Sigmoid colon (tissue), 7 donors: Measurements from ENCODE around the gene M6PR. TPM values are rescaled to one million over a fixed set of nuclear protein-coding genes. Genes with fewer than 3 reads are reported as not detected.

ENCODE experiments used
- DNase-seq: peaks from one replicate; pipeline ENCODE4 v3.0.0-alpha.2; 2019
- H3K27ac ChIP-seq, 4 donors: fragments of 200-600 bp; sonication (generic); one replicate each; pipeline ENCODE4 v1.5.1; 2016 to 2019; ENCODE audit warnings: mild to moderate bottlenecking in 1 of 4
- H3K27me3 ChIP-seq, 3 donors: fragments of 200-600 bp; sonication (generic); one replicate each; pipeline ENCODE4 v1.5.1; 2019; ENCODE audit warnings: mild to moderate bottlenecking in 1 of 3
- H3K36me3 ChIP-seq, 4 donors: fragments of 200-600 bp; sonication (generic); one replicate each; pipeline ENCODE4 v1.5.1; 2016 to 2019
- H3K4me1 ChIP-seq, 4 donors: fragments of 200-600 bp; sonication (generic); one replicate each; pipeline ENCODE4 v1.5.1; 2017 to 2019
- H3K4me3 ChIP-seq, 4 donors: fragments of 200-600 bp; sonication (generic); one replicate each; pipeline ENCODE4 v1.5.1; 2017 to 2019; ENCODE audit warnings: mild to moderate bottlenecking in 2 of 4, moderate library complexity in 1 of 4
- H3K9me3 ChIP-seq, 4 donors: fragments of 200-600 bp in 3 of 4; sonication (generic) in 3 of 4; one replicate each; pipeline versions ENCODE4 v1.5.1 to v1.6.1; 2013 to 2019
- CTCF ChIP-seq, 4 experiments: fragments of 450-650 bp in 3 of 4; fragments of 200-600 bp in 1 of 4; IDR thresholded peaks; one replicate each; pipeline ENCODE4 v1.5.1; 2016 to 2019; ENCODE audit warnings: antibody characterized with exemption in 4 of 4, mild to moderate bottlenecking in 3 of 4, moderate library complexity in 2 of 4
- EP300 ChIP-seq, 4 donors: sonication (generic); formaldehyde crosslinking; IDR thresholded peaks; one replicate each; pipeline ENCODE4 v1.6.1; 2017; ENCODE audit warnings: antibody characterized with exemption in 4 of 4
- POLR2A ChIP-seq, 2 donors: fragments of 450-650 bp; IDR thresholded peaks; one replicate each; pipeline ENCODE4 v1.6.1; 2016; ENCODE audit warnings: antibody characterized with exemption in 2 of 2, mild to moderate bottlenecking in 2 of 2, moderate library complexity in 2 of 2
- POLR2AphosphoS5 ChIP-seq, 4 donors: sonication (generic); formaldehyde crosslinking; IDR thresholded peaks; one replicate each; pipeline ENCODE4 v1.6.1; 2017; ENCODE audit warnings: antibody characterized with exemption in 4 of 4
- WGBS, 2 donors: extraction: QIAGEN DNeasy Blood & Tissue Kit; methylation state at CpG; one replicate each; pipeline ENCODE4 v1.1.7; 2013; 5-methylcytosine and 5-hydroxymethylcytosine counted together
- intact Hi-C: fragments of 100-400 bp; cut with DNase I; formaldehyde crosslinking; loops from one replicate; pipeline ENCODE4 v1.15.1; 2023
- polyA plus RNA-seq, 3 donors: library from polyadenylated mRNA; stranded (reverse); fragments of 200-250 nt; gene quantifications; one replicate each; pipeline ENCODE4 v1.2.3, GENCODE V29; 2013
- total RNA-seq, 4 donors: library from RNA; depleted of rRNA; stranded (reverse); fragments of >200 nt; gene quantifications; one replicate each; pipeline ENCODE4 v1.1.0, GENCODE V29; 2016
- donor health status: healthy with polysubstance abuse.
- donor health status: Bipolar disorder and iron deficiency.
- donor health status: healthy.

M6PR gene
- total and polyA plus RNA-seq, 7 donors = 18.0 to 97.0 (median 63.5) TPM

- Histone ChIP-seq H3K4me1 (no peaks in the 10 kb centered on the region), H3K27me3 (no peaks in the 10 kb centered on the region), H3K4me3 (no peak overlapping the region), H3K36me3 (no peaks in the 10 kb centered on the region), H3K27ac (no peak overlapping the region), H3K9me3 (peaks cover 0 to 13% (median 3%) of the 10 kb centered on the region in 4 donors)
- DNase-seq = no peak
- intact Hi-C loops = no loop called here
- WGBS, 2 donors = 87 to 91% methylated on average over 3 of the region's 3 CpGs
- no peak for TF ChIP-seq POLR2A (IDR thresholded peaks at IDR 0.05)
- TF ChIP-seq EP300 (IDR thresholded peaks at IDR 0.05) = no peak
- TF ChIP-seq CTCF (IDR thresholded peaks at IDR 0.05) = no peak
- TF ChIP-seq POLR2AphosphoS5 (IDR thresholded peaks at IDR 0.05) = no peak
These were observed 30.7 kb upstream of the M6PR start for GRCh38 chr12:8980137-8980536.

DNA sequence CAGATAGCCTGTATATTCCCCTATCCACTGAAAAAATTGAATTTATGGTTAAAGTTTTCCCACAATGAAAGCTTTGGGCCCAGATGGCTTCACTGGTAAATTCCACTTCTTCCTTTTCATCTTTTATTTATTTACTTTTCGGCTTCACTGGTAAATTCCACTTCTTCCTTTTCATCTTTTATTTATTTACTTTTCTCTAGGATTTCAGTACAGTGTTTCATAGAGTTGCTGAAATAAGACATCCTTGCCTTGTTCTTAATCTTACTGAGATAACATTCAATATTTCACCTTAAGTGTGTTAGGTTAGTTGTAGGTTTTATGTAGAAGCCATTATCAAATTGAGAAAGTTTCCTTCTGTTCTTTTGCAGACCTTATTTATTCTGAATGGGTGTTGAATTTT, 21.0 kb upstream of the M6PR start:
- intact Hi-C loops = no loop called here
- Histone ChIP-seq H3K4me1 (no peaks in the 10 kb centered on the region), H3K9me3 (peaks cover 0 to 11% (median 9%) of the 10 kb centered on the region in 4 donors), H3K36me3 (no peaks in the 10 kb centered on the region), H3K4me3 (no peak overlapping the region), H3K27ac (no peak overlapping the region), H3K27me3 (no peaks in the 10 kb centered on the region)
- no peak for DNase-seq
- 41 to 70% methylated on average over 1 of the region's 1 CpG for WGBS, 2 donors
- TF ChIP-seq CTCF (IDR thresholded peaks at IDR 0.05) (no peak), POLR2AphosphoS5 (IDR thresholded peaks at IDR 0.05) (no peak), EP300 (IDR thresholded peaks at IDR 0.05) (no peak), POLR2A (IDR thresholded peaks at IDR 0.05) (no peak)

DNA sequence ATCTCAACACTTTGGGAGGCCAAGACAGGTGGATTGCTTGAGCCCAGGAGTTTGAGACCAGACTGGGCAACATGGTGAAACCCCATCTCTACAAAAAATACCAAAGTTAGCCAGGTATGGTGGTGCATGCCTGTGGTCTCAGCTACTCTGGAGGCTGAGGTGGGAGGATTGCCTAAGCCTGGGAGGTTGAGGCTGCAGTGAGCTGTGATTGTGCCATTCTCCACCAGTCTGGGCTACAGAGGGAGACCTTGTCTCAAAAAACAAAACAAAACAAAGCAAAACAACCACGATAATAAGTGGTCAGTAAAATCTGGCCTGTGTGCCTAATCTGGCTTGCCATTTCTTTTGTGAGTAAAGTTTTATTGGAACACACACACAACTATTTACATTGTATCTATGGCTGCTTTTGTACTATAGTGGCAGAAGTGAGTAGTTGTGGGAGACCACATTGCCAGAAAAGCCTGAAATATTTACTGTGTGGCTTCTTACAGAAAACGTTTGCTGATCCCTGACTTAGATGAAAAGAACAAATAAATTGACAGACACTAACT, 20.5 kb upstream of the M6PR start:
- Histone ChIP-seq H3K4me1 (no peaks in the 10 kb centered on the region), H3K9me3 (peaks cover 0 to 11% (median 9%) of the 10 kb centered on the region in 4 donors), H3K4me3 (no peak overlapping the region), H3K36me3 (no peaks in the 10 kb centered on the region), H3K27ac (no peak overlapping the region), H3K27me3 (no peaks in the 10 kb centered on the region)
- 43 to 56% methylated on average over 2 of the region's 2 CpGs for WGBS, 2 donors
- TF ChIP-seq POLR2AphosphoS5 (IDR thresholded peaks at IDR 0.05) (no peak), POLR2A (IDR thresholded peaks at IDR 0.05) (no peak), CTCF (IDR thresholded peaks at IDR 0.05) (no peak), EP300 (IDR thresholded peaks at IDR 0.05) (no peak)
- no peak for DNase-seq
- intact Hi-C loops = no loop called here

GRCh38 chr12:8968761-8969160, 19.3 kb upstream of the M6PR start:
- H3K27me3 ChIP-seq = no peaks in the 10 kb centered on the region
- no peak overlapping the region for H3K27ac ChIP-seq
- intact Hi-C loops = no loop called here
- H3K4me3 ChIP-seq = no peak overlapping the region
- H3K4me1 ChIP-seq = no peaks in the 10 kb centered on the region
- no peaks in the 10 kb centered on the region for H3K36me3 ChIP-seq
- peaks cover 0 to 11% (median 8%) of the 10 kb centered on the region in 4 donors for H3K9me3 ChIP-seq
- TF ChIP-seq CTCF (IDR thresholded peaks at IDR 0.05) (no peak), POLR2A (IDR thresholded peaks at IDR 0.05) (no peak), EP300 (IDR thresholded peaks at IDR 0.05) (no peak), POLR2AphosphoS5 (IDR thresholded peaks at IDR 0.05) (no peak)
- DNase-seq = no peak

GRCh38 chr12:8960176-8960575, 10.7 kb upstream of the M6PR start:
- 86 to 95% methylated on average over 2 of the region's 2 CpGs for WGBS, 2 donors
- intact Hi-C loops = no loop called here
- no peaks in the 10 kb centered on the region for H3K36me3 ChIP-seq

More at GRCh38 chr12:8960176-8960575, 10.7 kb upstream of the M6PR start:
- H3K27ac ChIP-seq = no peak overlapping the region
- DNase-seq = no peak
- H3K27me3 ChIP-seq = no peaks in the 10 kb centered on the region
- no peaks in the 10 kb centered on the region for H3K9me3 ChIP-seq
- H3K4me3 ChIP-seq = no peak overlapping the region
- TF ChIP-seq POLR2A (IDR thresholded peaks at IDR 0.05) (no peak), POLR2AphosphoS5 (IDR thresholded peaks at IDR 0.05) (no peak), EP300 (IDR thresholded peaks at IDR 0.05) (no peak), CTCF (IDR thresholded peaks at IDR 0.05) (no peak)
- no peaks in the 10 kb centered on the region for H3K4me1 ChIP-seq
